ENCODE results near the gene DNAJC22. TPM values are rescaled to one million over a fixed set of nuclear protein-coding genes. Genes with fewer than 3 reads are reported as not detected.
A peak's percentile ranks its signal among the peaks of the same experiment; 100 is the strongest.

The DNAJC22 gene
- total RNA-seq, 2 donors from 2014 or later, result 29.0 to 34.2 TPM

GRCh38 chr12:49347311-49348193 lies 864 bp downstream of the DNAJC22 start:
- Histone ChIP-seq H3K27me3 (peaks cover 50% of the 10 kb centered on the region), H3K27ac (no peak overlapping the region), H3K4me3 (peak overlapping the region; percentile 38), H3K9me3 (no peaks in the 10 kb centered on the region), H3K4me1 (peaks cover 38% of the 10 kb centered on the region), H3K9ac (ENCODE audit: low read depth in 2 of 2, low read length in 2 of 2) (peak overlapping the region; percentile 56 to 65), H3K36me3 (no peaks in the 10 kb centered on the region)
- peak; percentile 93 for DNase-seq
- intact Hi-C loops (cut with DNase I), result no loop called here
- TF ChIP-seq CTCF (IDR thresholded peaks at IDR 0.05), result peak; percentile 89

- Histone ChIP-seq H3K27me3 (peaks cover 40% of the 10 kb centered on the region), H3K36me3 (no peaks in the 10 kb centered on the region), H3K27ac (no peak overlapping the region), H3K9me3 (no peaks in the 10 kb centered on the region), H3K9ac (ENCODE audit: low read depth in 2 of 2, low read length in 2 of 2) (no peak overlapping the region), H3K4me1 (peaks cover 29% of the 10 kb centered on the region), H3K4me3 (peak overlapping the region; percentile 38)
- TF ChIP-seq CTCF (IDR thresholded peaks at IDR 0.05), result no peak
- DNase-seq, result no peak
- intact Hi-C loops (cut with DNase I), result no loop called here
These were observed 2.1 kb downstream of the DNAJC22 start for GRCh38 chr12:49348781-49349180.

- H3K27ac ChIP-seq, result no peak overlapping the region
- peaks cover 29% of the 10 kb centered on the region for H3K4me1 ChIP-seq
- DNase-seq, result no peak
- no peak overlapping the region for H3K4me3 ChIP-seq
- TF ChIP-seq CTCF (IDR thresholded peaks at IDR 0.05), result no peak
- H3K9me3 ChIP-seq, result no peaks in the 10 kb centered on the region
- peaks cover 35% of the 10 kb centered on the region for H3K27me3 ChIP-seq
- no peaks in the 10 kb centered on the region for H3K36me3 ChIP-seq
- intact Hi-C loops (cut with DNase I), result no loop called here
- H3K9ac ChIP-seq (ENCODE audit: low read depth in 2 of 2, low read length in 2 of 2), result no peak overlapping the region
These were observed 2.6 kb downstream of the DNAJC22 start for GRCh38 chr12:49349266-49349665.

- Histone ChIP-seq H3K4me3 (no peak overlapping the region), H3K27me3 (peaks cover 5% of the 10 kb centered on the region), H3K36me3 (no peaks in the 10 kb centered on the region), H3K27ac (no peak overlapping the region), H3K9me3 (no peaks in the 10 kb centered on the region), H3K4me1 (peaks cover 6% of the 10 kb centered on the region), H3K9ac (ENCODE audit: low read depth in 2 of 2, low read length in 2 of 2) (no peak overlapping the region)
- intact Hi-C loops (cut with DNase I), result loop anchor here (10.0 kb wide), 1 partner anchor 232 kb away; no protein-coding TSS in a partner anchor
- no peak for DNase-seq
- no peak for TF ChIP-seq CTCF (IDR thresholded peaks at IDR 0.05)
These were observed 5.7 kb downstream of the DNAJC22 start for GRCh38 chr12:49352351-49352750.

- Histone ChIP-seq H3K9ac (ENCODE audit: low read depth in 2 of 2, low read length in 2 of 2) (no peak overlapping the region), H3K4me3 (no peak overlapping the region), H3K9me3 (no peaks in the 10 kb centered on the region), H3K27me3 (no peaks in the 10 kb centered on the region), H3K4me1 (no peaks in the 10 kb centered on the region), H3K27ac (no peak overlapping the region), H3K36me3 (no peaks in the 10 kb centered on the region)
- TF ChIP-seq CTCF (IDR thresholded peaks at IDR 0.05), result no peak
- no peak for DNase-seq
- intact Hi-C loops (cut with DNase I), result loop anchor here (10.0 kb wide), 1 partner anchor 229 kb away; no protein-coding TSS in a partner anchor
These were observed 9.2 kb downstream of the DNAJC22 start for GRCh38 chr12:49355913-49356312.

All from colonic mucosa (tissue), 4 donors.